ENCODE measurements around the gene SCMH1.
"Not testable (repeated sequence)": the region's sequence is repeated elsewhere in the genome, so short reads cannot be mapped to it uniquely, and the experiment has no call there.

GRCh38 chr1:41251120-41251519 is 9.0 kb upstream of the SCMH1 start:
- TF ChIP-seq CTCF (IDR thresholded peaks at IDR 0.05; ENCODE audit: low read depth, low read length); EZH2phosphoT487 (IDR thresholded peaks at IDR 0.05; ENCODE audit: low read depth): not testable (repeated sequence)

Data from OCI-LY3 (cell line).